Measurements from ENCODE around the gene DDX19B. TPM values are rescaled to one million over a fixed set of nuclear protein-coding genes. Genes with fewer than 3 reads are reported as not detected.
"Not testable (repeated sequence)": the region's sequence is repeated elsewhere in the genome, so short reads cannot be mapped to it uniquely, and the experiment has no call there.

Gene DDX19B
- total RNA-seq, 1 donor from 2014 or later = 18.5 TPM

DNA sequence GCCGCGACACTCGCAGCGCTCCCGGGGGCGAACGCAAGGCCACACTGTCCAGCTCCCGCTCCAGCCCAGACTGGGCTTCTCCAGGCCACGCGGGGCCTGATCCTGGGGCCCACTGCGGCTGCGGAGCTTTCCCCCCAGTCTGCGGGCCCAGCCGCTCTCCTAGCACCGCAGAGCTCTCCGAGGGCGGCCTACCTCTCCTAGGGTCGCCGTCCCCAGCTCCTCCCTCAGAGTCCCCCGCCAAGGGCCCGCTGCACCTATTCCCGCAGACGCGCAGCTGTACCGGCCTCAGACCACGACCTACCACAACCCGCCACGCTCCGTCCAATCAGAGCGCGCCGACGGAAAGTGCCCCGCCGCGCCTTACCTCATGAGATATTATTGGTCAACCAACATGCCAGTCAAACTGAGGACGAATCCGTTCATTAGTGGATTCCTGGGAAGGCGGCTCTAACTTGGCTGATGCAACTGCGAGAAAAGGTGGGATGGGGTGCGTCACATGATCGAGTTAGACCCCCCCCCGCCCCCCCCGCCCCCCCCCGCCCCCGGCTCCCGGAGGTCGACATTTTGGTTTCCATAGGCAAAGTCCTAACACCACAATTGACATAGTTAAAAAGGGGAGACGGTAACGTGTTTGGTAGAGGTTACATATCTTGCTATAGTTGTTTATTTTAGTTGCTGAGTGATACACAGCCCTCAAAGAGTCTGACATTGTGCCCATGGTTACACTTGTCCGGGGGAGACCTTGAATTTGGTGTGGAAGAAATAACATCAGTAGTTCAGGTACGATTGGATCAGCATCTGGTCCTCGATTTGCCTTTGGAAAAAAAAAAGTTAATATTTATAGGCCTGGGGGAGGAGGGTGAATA lies 9.5 kb upstream of the DDX19B start, which contains the start of gene AARS1:
Gene AARS1 (minus strand): TSS at position 278 of the 866 bp plus-strand sequence. CDS start 6,743 bp downstream, outside the sequence.
- DNase-seq = peak; percentile 100

DNA sequence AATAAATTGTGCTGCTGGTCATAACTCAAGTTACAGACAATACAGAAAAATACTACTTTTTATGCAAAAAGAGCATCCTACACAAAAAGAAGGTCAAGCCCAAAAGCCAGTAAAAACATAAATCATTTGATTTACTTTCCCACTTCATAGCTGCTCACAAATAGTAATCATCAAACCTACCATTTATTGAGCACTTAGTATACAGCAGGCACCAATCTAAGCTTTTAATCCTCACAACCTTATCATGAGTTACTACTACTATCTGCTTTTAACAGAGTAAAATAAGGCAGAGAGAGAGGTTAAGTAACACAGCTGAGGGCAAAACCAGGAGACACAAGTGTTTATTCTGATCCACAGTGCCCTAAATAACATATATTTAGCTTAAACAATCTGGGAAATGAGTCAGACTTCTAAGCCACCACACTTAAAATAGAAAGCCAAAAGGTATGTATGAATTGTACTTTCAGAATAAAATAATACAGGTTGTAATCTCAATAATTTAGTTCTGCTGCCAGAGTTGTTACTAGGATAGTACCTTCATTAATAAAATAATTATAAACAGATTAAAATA lies 8.0 kb upstream of the DDX19B start:
- DNase-seq = no peak

DNA sequence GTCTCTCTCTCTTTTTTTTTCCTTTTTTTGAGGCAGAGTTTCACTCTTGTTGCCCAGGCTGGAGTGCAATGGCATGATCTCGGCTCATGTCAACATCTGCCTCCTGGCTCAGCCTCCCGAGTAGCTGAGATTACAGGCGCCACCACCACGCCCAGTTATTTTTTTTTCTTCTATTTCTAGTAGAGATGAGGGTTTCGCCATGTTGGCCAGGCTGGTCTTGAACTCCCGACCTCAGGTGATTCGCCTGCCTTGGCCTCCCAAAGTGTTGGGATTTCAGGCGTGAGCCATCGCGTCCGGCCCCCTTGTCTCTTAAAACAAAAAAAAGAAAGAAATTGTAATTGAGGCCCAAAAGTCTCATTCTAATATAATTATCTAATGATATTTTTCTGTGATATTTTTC lies 6.8 kb upstream of the DDX19B start:
- DNase-seq = not testable (repeated sequence)

DNA sequence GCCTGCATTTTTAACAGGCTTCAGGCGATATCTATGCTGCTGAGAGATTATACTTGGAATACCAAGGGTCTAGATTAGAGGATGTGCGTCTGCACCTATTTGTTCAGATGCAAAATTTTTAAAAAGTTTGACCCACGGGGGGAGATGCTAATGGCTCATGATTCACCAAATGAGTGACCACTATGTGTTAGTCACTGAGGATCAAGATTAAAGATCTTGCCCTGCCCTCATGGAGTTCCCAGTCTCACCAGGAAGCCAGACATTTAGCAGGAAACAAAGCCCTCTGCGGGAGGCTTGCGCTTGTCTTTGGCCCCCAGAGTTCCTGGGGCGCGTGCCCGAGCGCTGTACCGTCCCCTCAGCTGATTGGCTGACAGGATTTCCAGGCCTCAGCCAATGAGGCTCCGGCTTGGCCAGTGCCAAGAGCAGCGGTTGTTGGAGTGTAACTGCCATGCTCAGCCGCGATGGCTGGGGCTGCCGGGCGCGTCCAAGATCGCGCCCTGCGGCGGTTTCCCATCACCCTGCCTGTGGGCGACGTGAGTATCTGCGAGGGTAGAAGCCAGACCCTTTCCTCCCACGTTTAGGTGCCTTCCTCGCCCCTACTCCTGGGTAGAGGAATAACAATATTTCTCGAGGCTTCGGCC lies 4.5 kb upstream of the DDX19B start:
- no peak for DNase-seq

DNA sequence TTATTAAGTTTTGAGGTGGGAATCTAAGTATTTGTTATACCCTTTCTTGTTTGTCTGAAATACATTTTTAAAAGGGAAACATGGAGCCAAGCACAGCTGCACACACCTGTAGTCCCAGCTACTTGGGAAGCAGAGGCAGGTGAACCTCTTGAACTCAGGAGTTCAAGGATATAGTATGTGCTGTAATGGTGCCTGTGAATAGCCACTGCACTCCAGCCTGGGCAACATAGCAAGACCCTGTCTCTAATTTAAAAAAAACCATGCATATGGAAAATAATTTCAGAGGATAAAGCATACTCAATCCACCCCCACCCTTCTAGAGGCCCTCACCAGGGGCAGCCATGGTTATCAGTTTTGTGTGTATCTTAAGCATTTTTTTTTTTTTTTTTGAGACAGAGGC lies 3.4 kb upstream of the DDX19B start:
- no peak for DNase-seq

DNA sequence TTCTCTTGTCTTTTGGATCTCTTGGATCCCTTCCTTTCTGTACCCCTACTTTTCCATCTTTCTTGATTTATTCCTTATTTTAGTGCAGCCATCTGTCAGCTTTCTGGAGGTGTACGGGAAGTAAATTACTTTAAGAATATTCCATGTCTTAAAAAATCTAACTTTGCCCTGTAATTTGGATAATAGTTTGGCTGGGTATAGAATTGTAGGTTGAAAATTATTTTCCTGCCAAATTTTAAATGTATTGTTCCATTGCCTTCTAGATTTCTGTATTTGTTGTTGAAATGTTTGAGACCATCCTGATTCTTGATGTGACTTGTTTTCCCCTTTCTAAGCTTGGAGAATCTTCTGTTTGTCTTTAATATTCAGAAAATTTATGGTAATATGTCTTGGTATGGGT lies 2.1 kb downstream of the DDX19B start:
- DNase-seq = no peak

DNA sequence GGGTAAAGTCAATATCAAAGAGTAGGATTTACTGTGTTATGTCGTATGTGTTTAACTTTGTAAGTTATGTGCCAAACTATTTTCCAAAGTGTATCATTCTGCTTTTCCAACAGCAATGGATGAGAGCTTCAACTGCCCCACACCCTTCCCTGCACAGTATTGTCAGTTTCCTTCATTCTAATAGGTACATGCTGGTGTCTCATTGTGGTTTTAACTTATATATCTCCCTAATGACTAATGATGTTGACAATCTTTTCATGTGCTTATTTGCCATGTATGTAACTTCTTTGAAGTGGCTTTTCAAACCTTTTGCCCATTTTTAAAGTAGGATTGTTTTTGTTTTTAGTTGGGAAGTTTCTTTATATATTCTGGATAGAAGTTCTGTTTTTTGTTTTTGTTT lies 3.8 kb downstream of the DDX19B start:
- DNase-seq = no peak

DNA sequence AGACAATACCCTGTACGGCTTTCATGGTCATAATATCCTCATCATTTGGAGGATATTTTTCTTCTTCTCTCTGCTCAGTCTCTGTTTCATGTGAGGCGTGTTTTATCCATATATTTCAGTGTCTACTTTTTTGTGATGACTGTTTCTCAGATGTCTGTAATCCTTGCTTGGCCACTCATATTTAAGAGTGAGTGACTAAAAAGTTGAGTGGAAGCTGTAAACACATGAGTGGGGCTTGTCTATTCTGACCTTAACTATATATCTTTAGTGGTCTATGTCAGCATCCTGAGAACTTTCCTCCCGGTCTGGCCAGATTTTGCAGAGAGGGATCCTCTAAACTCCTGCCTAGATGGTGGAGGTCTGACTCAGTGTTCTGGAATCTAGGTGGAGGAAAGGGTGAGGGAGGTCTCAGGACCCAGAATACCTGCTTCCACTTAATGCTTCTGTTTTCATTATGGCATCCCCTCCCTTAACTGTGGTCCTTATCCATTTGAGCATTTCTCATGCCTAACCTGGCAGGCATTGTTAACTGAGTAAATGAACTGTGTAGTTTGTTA lies 6.0 kb downstream of the DDX19B start:
- no peak for DNase-seq

DNA sequence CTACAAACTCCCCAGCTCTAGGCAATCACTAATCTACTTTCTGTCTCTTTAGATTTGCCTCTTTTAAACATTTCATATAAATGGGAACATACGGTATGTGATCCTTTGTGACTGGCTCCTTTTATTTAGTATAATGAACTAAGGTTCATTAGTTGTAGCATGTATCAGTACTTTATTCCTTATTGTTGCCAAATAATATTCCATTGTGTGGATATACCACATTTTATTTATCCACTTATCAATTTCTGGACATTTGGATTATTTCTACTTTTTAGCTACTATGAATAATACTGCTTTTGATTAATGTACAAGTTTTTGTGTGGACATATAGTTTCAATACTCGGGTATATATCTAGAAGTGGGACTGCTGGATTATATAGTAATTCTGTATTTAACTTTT lies 7.9 kb downstream of the DDX19B start:
- no peak for DNase-seq

DNA sequence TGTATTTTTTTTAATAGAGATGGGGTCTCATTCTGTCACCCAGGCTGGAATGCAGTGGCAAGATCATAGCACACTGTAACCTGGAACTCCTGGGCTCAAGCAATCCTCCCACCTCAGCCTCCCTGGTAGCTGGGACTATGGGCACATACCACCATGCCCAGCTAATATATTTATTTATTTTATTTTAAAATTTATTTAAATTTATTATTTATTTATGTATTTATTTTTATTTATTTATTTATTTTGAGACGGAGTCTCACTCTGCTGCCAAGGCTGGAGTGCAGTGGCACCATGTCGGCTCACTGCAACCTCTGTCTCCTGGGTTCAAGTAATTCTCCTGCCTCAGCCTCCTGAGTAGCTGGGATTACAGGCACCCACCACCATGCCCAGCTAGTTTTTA lies 8.7 kb downstream of the DDX19B start:
- DNase-seq = not testable (repeated sequence)

DNA sequence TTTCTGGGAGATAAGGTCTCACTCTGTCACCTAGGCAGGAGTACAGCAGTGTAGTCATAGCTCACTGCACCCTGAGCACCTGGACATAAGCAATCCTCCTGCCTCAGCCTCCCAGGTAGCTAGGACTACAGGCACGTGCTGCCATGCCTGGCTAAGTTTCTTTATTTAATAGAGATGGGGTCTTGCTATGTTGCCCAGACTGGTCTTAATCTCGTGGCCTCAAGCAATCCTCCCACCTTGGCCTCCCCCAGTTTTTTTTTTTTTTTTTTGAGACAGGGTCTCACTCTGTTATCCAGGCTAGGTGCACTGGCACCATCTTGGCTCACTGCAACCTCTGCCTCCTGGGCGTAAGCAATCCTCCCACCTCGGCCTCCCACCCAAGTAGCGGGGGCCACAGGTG lies 21.1 kb downstream of the DDX19B start:
- DNase-seq = no peak

DNA sequence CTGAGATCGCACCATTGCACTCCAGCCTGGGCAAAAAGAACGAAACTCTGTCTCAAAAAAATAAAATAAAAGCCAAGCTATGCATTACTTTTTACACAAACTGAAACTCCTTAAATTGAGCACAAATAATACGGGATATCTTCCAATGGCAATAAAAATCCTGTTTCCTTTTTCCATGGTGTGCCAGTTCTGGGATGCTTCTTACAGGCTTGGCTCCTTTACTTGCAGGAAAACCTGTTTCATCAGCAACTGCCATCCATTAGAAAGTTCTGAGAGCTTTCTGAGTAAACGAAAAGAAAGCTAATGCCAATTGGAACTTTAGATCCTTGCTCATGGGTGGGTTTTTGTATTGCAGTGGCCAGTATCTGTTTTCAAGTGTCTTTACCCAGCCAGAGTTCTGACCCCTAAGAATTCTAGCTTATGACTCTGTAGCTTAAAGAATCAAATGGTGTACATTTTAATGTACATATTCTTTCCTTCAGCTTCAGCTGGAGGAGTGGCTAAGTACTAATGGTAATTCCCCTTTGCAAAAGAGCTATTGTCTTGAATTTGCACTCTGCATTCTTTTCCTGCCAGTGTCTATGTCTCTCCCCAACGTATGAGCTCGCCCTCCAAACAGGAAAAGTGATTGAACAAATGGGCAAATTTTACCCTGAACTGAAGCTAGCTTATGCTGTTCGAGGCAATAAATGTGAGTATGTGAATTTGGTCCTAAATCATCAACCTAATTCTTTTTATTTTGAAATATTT lies 26.2 kb downstream of the DDX19B start:
- no peak for DNase-seq

DNA sequence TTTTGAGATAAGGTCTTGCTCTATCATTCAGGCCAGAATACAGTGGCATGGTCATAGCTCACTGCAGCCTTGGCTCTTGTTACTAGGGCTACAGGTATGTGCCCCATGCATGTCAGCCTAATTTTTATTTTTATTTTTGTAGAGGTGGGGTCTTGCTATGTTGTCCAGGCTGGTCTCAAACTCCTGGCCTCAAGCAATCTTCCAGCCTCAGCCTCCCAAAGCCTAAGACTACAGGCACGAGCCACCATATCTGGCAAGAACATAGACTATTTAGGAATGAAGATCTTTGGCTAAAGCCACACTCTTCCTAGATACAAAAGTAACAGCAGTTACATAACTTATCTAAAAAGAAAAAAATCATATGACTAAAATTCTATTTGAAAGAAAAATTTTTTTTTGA lies 32.1 kb downstream of the DDX19B start:
- no peak for DNase-seq

DNA sequence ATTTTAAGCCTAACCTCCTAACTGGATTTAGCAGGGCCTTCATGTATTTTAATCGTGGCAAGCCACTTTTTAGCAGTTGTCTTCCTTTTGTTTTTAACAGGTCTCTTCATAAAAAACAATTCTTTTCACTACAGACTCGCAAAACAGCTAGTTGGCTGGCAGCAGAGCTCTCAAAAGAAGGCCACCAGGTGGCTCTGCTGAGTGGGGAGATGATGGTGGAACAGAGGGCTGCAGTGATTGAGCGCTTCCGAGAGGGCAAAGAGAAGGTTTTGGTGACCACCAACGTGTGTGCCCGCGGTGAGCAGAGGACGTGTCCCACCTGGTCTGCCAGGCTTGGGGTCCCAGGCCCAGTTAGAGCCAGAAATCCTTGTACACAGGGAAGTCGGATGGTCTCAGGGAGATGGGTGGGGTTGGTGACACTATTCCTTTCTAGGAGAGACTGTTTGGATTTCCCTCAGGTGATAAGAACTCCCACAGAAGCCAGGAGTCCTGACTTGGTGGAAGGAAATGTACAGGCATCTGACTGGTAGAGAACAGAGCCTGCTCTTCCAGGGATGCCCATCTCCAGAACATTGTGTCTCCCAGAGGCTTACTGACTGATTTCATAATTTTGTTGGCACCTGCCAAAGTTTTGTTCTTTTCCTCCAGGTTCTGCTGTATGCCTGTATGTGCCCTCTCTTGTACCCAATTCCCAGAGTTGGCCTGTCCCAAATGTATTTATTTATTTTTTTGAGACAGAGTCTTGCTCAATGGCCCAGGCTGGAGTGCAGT lies 32.8 kb downstream of the DDX19B start:
- no peak for DNase-seq

DNA sequence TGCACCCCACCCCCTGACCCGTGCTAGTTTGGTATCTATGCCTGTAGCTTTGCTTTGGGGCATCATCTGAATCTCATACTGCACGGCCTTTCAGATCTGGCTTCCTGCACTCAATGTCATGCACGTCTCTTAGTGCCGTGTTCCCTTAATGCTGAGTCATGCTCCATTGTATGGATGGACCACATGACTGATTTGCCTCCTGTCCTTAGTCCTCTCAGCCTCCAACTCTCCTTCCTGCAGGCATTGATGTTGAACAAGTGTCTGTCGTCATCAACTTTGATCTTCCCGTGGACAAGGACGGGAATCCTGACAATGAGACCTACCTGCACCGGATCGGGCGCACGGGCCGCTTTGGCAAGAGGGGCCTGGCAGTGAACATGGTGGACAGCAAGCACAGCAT lies 33.7 kb downstream of the DDX19B start:
- not testable (repeated sequence) for DNase-seq

DNA sequence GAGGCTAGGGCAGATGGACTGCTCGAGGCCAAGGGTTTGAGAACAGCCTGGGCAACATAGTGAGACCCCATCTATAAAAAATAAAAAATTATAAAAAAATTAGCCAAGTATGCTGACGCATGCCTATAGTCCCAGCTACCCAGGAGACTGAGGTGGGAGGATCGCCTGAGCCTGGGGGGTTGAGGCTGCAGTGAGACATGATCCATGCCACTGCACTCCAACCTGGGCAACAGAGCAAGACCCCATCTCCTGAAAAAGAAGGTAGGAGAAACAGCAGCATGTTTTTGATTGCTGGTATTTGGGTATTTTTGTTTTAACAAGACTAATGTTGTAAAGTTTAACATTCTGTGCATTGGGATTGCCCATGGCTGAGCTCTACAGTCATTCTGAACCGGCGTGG lies 38.8 kb downstream of the DDX19B start:
- no peak for DNase-seq

DNA sequence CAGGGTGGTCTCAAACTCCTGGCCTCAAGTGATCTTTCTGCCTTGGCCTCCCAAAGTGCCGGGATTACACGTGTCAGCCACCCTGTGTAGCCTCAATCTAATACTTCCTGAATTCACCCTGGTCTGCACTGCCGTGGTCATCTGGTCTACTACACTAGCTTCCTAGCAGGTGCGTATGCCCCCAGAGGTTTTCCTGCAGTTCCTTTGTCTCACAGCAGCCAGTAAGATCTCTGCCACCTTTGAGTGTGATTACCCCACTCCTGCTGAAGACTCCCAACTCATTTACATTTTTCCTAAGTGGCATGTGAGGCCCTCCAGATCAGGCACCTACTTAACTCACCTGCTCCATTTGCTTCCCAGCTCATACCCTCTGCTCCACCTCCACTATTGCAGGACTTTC lies 42.6 kb downstream of the DDX19B start:
- DNase-seq = no peak

DNA sequence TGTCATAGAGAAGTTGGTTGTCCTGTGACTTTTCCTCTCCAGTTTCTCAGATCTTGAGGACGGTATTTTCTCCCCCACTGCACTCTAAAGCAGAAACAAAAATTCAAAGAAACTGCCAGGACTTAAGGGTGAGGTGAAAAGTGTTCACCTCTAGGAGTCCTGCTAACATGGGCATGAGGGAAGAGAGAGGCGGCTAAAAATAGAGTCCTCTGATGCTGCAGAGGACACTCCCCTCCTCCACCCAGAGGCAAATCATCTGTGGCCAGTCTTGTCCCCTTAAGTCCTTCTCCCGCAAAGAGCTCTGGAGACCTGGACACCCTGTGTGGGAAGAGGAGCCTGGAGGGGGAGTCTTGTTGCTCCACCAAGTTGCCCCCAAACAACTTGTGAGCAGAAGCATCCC lies 43.0 kb downstream of the DDX19B start:
- no peak for DNase-seq

DNA sequence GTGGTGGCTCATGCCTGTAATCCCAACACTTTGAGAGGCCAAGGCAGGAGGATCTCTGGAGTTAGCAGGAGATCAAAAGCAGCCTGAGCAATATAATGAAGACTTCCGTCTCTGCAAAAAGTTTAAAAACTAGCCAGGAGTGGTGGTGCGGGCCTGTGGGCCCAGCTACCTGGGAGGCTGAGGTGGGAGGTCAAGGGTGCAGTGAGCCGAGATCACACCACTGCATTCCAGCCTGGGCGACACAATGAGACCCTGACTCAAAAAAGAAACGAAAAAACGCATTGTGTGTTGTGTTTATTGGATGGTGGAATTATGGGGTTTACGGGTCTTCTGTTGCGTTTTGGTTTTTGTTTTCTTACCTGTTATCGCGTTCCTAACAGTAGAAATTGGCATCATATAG lies 46.9 kb downstream of the DDX19B start:
- DNase-seq = no peak

DNA sequence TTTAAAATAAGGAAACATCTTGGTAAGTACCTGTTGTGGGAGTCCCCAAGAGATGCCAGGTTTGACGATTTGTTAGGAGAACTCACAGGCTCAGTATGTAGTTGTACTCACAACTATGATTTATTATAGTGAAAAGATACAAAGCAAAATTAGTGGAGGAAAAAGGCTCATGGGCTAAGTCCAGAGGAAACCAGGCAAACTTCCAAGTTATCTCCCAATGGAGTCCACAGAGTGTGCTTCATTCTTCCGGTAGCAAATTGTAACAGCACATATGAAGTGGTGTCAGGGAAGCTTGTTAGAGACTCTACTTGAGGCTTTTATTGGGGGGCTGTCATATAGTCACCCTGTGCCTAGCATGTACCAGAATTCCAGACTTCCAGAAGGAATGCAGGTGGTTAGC lies 50.0 kb downstream of the DDX19B start:
- peak; percentile 25 for DNase-seq

DNA sequence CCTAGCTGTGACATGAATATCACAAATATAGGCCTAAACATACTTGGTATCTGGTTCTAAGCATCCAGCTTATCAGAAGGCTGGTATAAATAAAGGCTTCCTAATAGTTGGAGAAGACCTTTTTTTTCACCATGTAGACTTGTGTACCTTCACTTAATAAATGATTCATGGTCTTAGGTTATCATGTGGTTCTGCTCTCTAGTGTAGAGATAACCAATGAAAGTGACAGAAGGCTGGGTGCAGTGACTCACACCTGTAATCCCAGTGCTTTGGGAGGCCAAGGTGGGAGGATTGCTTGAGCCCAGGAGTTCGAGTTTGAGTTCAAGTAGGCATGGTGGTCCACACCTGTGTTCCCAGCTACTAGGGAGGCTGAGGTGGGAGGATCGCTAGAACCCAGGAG lies 50.8 kb downstream of the DDX19B start:
- no peak for DNase-seq

DNA sequence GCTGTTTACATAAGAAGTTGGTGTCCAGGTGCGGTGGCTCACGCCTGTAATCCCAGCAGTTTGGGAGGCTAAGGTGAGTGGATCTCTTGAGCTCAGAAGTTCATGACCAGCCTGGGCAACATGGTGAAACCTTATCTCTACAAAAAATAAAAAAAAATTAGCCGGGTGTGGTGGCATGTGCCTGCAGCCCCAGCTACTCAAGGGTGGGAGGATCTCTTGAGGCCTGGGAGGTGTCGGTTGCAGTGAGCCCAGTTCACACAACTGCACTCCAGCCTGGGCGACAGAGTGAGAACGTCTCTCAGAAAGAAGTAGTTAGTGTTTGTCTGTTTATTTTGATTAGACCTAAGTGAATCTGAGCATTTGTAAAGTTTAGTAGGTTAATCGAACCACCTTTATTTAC lies 60.6 kb downstream of the DDX19B start:
- DNase-seq = no peak
